HepG2 (cell line): ENCODE measurements around the gene CDH22. TPM values are rescaled to one million over a fixed set of nuclear protein-coding genes. Genes with fewer than 3 reads are reported as not detected.

Experiments
- CENPT ChIP-seq: sonication (generic); formaldehyde crosslinking; IDR thresholded peaks from 2 replicates; pipeline ENCODE4 v1.8.0; 2022; ENCODE audit warnings: low read depth, mild to moderate bottlenecking, moderate library complexity, missing genetic modification reagents
- E2F5 ChIP-seq: sonication (generic); formaldehyde crosslinking; conservative IDR thresholded peaks from 2 replicates; pipeline ENCODE4 v1.4.0; 2020; ENCODE audit warnings: missing genetic modification reagents
- ETV6 ChIP-seq: sonication (generic); formaldehyde crosslinking; conservative IDR thresholded peaks from 2 replicates; pipeline ENCODE4 v1.4.0; 2020; ENCODE audit warnings: missing genetic modification reagents
- HBP1 ChIP-seq: IDR thresholded peaks from 2 replicates; pipeline ENCODE4 v1.6.1; 2016; ENCODE audit warnings: low read depth, control low read depth
- HDAC1 ChIP-seq: sonication (generic); formaldehyde crosslinking; IDR thresholded peaks from 2 replicates; pipeline ENCODE4 v1.5.1; 2020; ENCODE audit warnings: mild to moderate bottlenecking, missing genetic modification reagents
- HES4 ChIP-seq: sonication (generic); formaldehyde crosslinking; IDR thresholded peaks from 2 replicates; pipeline ENCODE4 v1.9.0; 2021; ENCODE audit warnings: mild to moderate bottlenecking, missing genetic modification reagents, borderline replicate concordance
- HNF1B ChIP-seq: sonication (generic); formaldehyde crosslinking; IDR thresholded peaks from 2 replicates; pipeline ENCODE4 v1.5.1; 2020; ENCODE audit warnings: mild to moderate bottlenecking, moderate library complexity, missing genetic modification reagents
- IKZF4 ChIP-seq: sonication (generic); formaldehyde crosslinking; IDR thresholded peaks from 2 replicates; pipeline ENCODE4 v1.5.1; 2020; ENCODE audit warnings: borderline replicate concordance, mild to moderate bottlenecking, low read depth, missing genetic modification reagents; ENCODE audit errors: not compliant biosample characterization
- NPAS2 ChIP-seq: sonication (generic); formaldehyde crosslinking; IDR thresholded peaks from 2 replicates; pipeline ENCODE4 v1.8.0; 2022; ENCODE audit warnings: mild to moderate bottlenecking, missing genetic modification reagents, borderline replicate concordance
- RBAK ChIP-seq: sonication (generic); formaldehyde crosslinking; IDR thresholded peaks from 2 replicates; pipeline ENCODE4 v1.5.1; 2020; ENCODE audit warnings: mild to moderate bottlenecking, missing genetic modification reagents
- SIX4 ChIP-seq: sonication (generic); formaldehyde crosslinking; IDR thresholded peaks from 2 replicates; pipeline ENCODE4 v1.4.0; 2020; ENCODE audit warnings: missing genetic modification reagents
- SP5 ChIP-seq: IDR thresholded peaks from 2 replicates; pipeline ENCODE4 v1.6.1; 2016; ENCODE audit warnings: low read depth, borderline replicate concordance
- TGIF2 ChIP-seq: IDR thresholded peaks from 2 replicates; pipeline ENCODE4 v1.6.1; 2016; ENCODE audit warnings: control low read depth, missing compliant biosample characterization
- ZBTB21 ChIP-seq: sonication (generic); formaldehyde crosslinking; IDR thresholded peaks from 2 replicates; pipeline ENCODE4 v1.4.0; 2020; ENCODE audit warnings: missing genetic modification reagents
- ZIK1 ChIP-seq: sonication (generic); formaldehyde crosslinking; IDR thresholded peaks from 2 replicates; pipeline ENCODE4 v1.5.0; 2020; ENCODE audit warnings: mild to moderate bottlenecking, low read depth, missing genetic modification reagents, borderline replicate concordance
- ZMYM3 ChIP-seq: sonication (generic); formaldehyde crosslinking; IDR thresholded peaks from 2 replicates; pipeline ENCODE4 v1.5.1; 2020; ENCODE audit warnings: mild to moderate bottlenecking, missing genetic modification reagents
- ZNF160 ChIP-seq: sonication (generic); formaldehyde crosslinking; IDR thresholded peaks from 2 replicates; pipeline ENCODE4 v1.8.0; 2022; ENCODE audit warnings: mild to moderate bottlenecking, inconsistent platforms, missing genetic modification reagents
- ZNF232 ChIP-seq: sonication (generic); formaldehyde crosslinking; IDR thresholded peaks from 2 replicates; pipeline ENCODE4 v1.4.0; 2020; ENCODE audit warnings: missing genetic modification reagents, borderline replicate concordance
- ZNF264 ChIP-seq: sonication (generic); formaldehyde crosslinking; IDR thresholded peaks from 2 replicates; pipeline ENCODE4 v1.4.0; 2020; ENCODE audit warnings: missing genetic modification reagents
- ZNF296 ChIP-seq: sonication (generic); formaldehyde crosslinking; conservative IDR thresholded peaks from 2 replicates; pipeline ENCODE4 v1.5.0; 2020; ENCODE audit warnings: mild to moderate bottlenecking, missing genetic modification reagents
- ZNF331 ChIP-seq: sonication (generic); formaldehyde crosslinking; IDR thresholded peaks from 2 replicates; pipeline ENCODE4 v1.4.0; 2020; ENCODE audit warnings: missing genetic modification reagents
- ZNF563 ChIP-seq: sonication (generic); formaldehyde crosslinking; IDR thresholded peaks from 2 replicates; pipeline ENCODE4 v1.8.0; 2022; ENCODE audit warnings: mild to moderate bottlenecking, moderate library complexity, missing genetic modification reagents
- ZNF580 ChIP-seq: IDR thresholded peaks from 2 replicates; pipeline ENCODE4 v1.6.1; 2016; ENCODE audit warnings: low read depth, borderline replicate concordance
- ZNF7 ChIP-seq: IDR thresholded peaks from 2 replicates; pipeline ENCODE4 v1.6.1; 2016; ENCODE audit warnings: missing biosample characterization, missing genetic modification reagents
- ZNF737 ChIP-seq: sonication (generic); formaldehyde crosslinking; IDR thresholded peaks from 2 replicates; pipeline ENCODE4 v1.5.0; 2020; ENCODE audit warnings: missing genetic modification reagents, mild to moderate bottlenecking, borderline replicate concordance
- ZNF891 ChIP-seq: sonication (generic); formaldehyde crosslinking; IDR thresholded peaks from 2 replicates; pipeline ENCODE4 v1.5.0; 2020; ENCODE audit warnings: mild to moderate bottlenecking, missing genetic modification reagents
- polyA plus RNA-seq, 8 experiments: library from polyadenylated mRNA; depleted of rRNA in 3 of 8; stranded (reverse) in 7 of 8; unstranded in 1 of 8; fragments of >200 nt; fragmentation: Illumina TruSeq in 4 of 8; extraction: Trizol in 4 of 8; gene quantifications; 2 replicates each; pipeline versions ENCODE4 v1.2.1 to v1.2.3, GENCODE V29; 2011 to 2016; ENCODE audit warnings: low read depth in 4 of 8, missing spikeins in 1 of 8, mixed read lengths in 1 of 8; ENCODE audit not compliant: insufficient read depth in 1 of 8
- total RNA-seq, 5 experiments: library from RNA; depleted of rRNA; stranded (reverse); fragments of >200 nt; fragmentation: Illumina TruSeq; extraction: Trizol; gene quantifications; 2 replicates each; pipeline ENCODE4 v1.2.3, GENCODE V29; 2016; ENCODE audit warnings: low read depth in 1 of 5
- TF ChIP-seq, protein P1 (sequence below): IDR thresholded peaks from 2 replicates; pipeline ENCODE4 v1.6.1; 2012; ENCODE audit warnings: inconsistent platforms

Gene CDH22
- total and polyA plus RNA-seq, 2 of the 13 experiments (the other 11 are each of a cell fraction or from before 2014, with no cell fraction given) = not detected

DNA sequence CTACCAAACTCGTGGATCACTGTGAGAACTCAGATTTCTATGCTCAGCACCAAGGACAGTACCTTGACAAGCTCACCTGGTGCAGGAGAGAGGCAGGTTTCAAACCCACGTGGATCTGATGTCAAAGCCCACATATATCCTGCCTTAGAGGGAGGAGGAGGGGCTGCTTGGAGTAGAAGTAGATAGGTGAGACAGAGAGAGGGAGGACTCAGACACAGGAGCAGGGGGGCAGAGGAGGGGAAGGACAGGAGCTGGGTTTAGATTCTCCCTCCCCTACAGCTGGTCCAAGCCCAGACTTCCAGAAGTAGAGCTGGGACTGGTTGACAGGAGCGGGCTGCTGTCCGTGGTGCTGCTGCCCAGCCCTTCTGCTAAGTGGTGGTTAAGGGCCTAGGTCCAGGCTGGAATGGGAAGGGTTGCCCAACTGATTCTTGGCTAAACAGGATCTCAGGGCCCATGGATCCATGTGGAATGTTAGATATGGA lies 77.5 kb downstream of the CDH22 start (continued):
- peak; percentile 88 for TF ChIP-seq HBP1
- no peak for TF ChIP-seq RBAK
- 0 out of 2 replicates have a peak, but pooled peaks have one; percentile 21 for TF ChIP-seq ZNF7 (CRISPR knock-in tag)
- peak; percentile 54; the same call in 1 of the 2 replicates for TF ChIP-seq ZNF232 (CRISPR knock-in tag)
- TF ChIP-seq ZNF580 (CRISPR knock-in tag) = 0 out of 2 replicates have a peak, but pooled peaks have one; percentile 65
- 0 out of 2 replicates have a peak, but pooled peaks have one; percentile 33 for TF ChIP-seq SIX4
- TF ChIP-seq, protein P1, sequence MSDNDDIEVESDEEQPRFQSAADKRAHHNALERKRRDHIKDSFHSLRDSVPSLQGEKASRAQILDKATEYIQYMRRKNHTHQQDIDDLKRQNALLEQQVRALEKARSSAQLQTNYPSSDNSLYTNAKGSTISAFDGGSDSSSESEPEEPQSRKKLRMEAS = peak; percentile 46; the same call in 1 of the 2 replicates
- TF ChIP-seq ZBTB21 (CRISPR knock-in tag) = peak; percentile 47; the same call in 1 of the 2 replicates
- TF ChIP-seq ETV6 = peak; percentile 92; the same call in 1 of the 2 replicates
- peak; percentile 26; the same call in 1 of the 2 replicates for TF ChIP-seq ZNF891 (CRISPR knock-in tag)
- TF ChIP-seq ZNF296 (CRISPR knock-in tag) = peak; percentile 90; the same call in 1 of the 2 replicates
- TF ChIP-seq ZNF563 = peak; percentile 78; the same call in 1 of the 2 replicates
- TF ChIP-seq HNF1B (CRISPR knock-in tag) = 0 out of 2 replicates have a peak, but pooled peaks have one; percentile 18
- no peak for TF ChIP-seq SP5 (CRISPR knock-in tag)
- TF ChIP-seq ZNF331 (CRISPR knock-in tag) = peak; percentile 60; the same call in 1 of the 2 replicates
- TF ChIP-seq ZNF737 (CRISPR knock-in tag) = peak; percentile 70; the same call in 1 of the 2 replicates
- TF ChIP-seq IKZF4 (CRISPR knock-in tag) = peak; percentile 44
- peak; percentile 91; the same call in 1 of the 2 replicates for TF ChIP-seq TGIF2 (CRISPR knock-in tag)
- TF ChIP-seq HES4 (CRISPR knock-in tag) = peak; percentile 64; the same call in 1 of the 2 replicates
- TF ChIP-seq CENPT (CRISPR knock-in tag) = peak; percentile 61; the same call in 1 of the 2 replicates
- peak; percentile 57; the same call in 1 of the 2 replicates for TF ChIP-seq E2F5 (CRISPR knock-in tag)
- TF ChIP-seq ZNF264 = no peak
- TF ChIP-seq HDAC1 (CRISPR knock-in tag) = peak; percentile 19; the same call in 1 of the 2 replicates
- 0 out of 2 replicates have a peak, but pooled peaks have one; percentile 26 for TF ChIP-seq ZNF160 (CRISPR knock-in tag)
- TF ChIP-seq ZIK1 (CRISPR knock-in tag) = peak; percentile 76
- no peak for TF ChIP-seq NPAS2 (CRISPR knock-in tag)
- no peak for TF ChIP-seq ZMYM3 (CRISPR knock-in tag)
